GM18951 (cell line): ENCODE measurements around the gene RAF1.

Experiments
- POLR2A ChIP-seq: IDR thresholded peaks from 4 replicates; pipeline ENCODE4 v1.6.1; 2011; ENCODE audit warnings: mild to moderate bottlenecking; ENCODE audit not compliant: insufficient read length, insufficient read depth; ENCODE audit errors: extremely low read depth
- in situ Hi-C: fragments of 300-500 bp; cut with MboI; formaldehyde crosslinking; loops from one replicate; pipeline ENCODE4 v1.12.0; 2022; ENCODE audit warnings: low sequenced_read_pairs, mixed read lengths, inconsistent platforms; ENCODE audit not compliant: unreplicated experiment

Gene RAF1

GRCh38 chr3:12566976-12567375 is 96.9 kb downstream of the RAF1 start:
- in situ Hi-C loops = no loop called here
- no peak for TF ChIP-seq POLR2A

GRCh38 chr3:12562451-12562850 is 101.5 kb downstream of the RAF1 start:
- TF ChIP-seq POLR2A = no peak
- in situ Hi-C loops = no loop called here

GRCh38 chr3:12561397-12561796 is 102.5 kb downstream of the RAF1 start:
- no peak for TF ChIP-seq POLR2A
- in situ Hi-C loops = no loop called here

GRCh38 chr3:12560505-12561190 is 103.3 kb downstream of the RAF1 start:
- in situ Hi-C loops = no loop called here
- no peak for TF ChIP-seq POLR2A

GRCh38 chr3:12559520-12559919 is 104.4 kb downstream of the RAF1 start:
- TF ChIP-seq POLR2A = no peak
- in situ Hi-C loops = no loop called here

GRCh38 chr3:12558706-12559105 is 105.2 kb downstream of the RAF1 start:
- no peak for TF ChIP-seq POLR2A
- in situ Hi-C loops = no loop called here

DNA sequence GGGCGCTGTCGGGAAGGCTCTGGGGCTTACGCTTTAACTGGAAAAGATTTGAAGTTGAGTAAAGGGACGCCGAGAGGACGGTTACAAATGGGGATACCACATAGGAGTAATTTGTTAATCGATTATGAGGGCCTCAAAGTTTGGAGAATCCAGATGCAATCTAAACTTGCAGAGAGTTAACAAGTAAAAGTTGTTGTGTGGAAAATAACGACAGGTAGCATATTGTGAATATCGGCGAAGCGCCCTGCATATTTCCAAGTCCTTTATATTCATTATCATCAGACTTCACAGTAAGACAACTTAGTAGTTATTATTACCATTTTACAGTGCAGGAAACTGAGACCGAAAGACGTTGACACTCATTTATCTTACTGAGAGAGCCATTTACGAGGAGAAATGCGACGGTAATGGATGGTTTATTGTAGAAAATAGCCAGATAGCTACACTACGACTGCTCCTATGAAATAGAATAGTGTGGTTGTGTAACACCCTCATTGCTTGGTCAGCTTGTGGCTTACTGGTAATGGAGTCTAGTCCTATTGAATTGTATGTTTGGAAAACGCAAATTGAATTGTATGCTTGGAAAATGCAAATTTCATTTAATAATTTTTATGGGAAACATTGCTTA is 106.3 kb downstream of the RAF1 start:
- no peak for TF ChIP-seq POLR2A

DNA sequence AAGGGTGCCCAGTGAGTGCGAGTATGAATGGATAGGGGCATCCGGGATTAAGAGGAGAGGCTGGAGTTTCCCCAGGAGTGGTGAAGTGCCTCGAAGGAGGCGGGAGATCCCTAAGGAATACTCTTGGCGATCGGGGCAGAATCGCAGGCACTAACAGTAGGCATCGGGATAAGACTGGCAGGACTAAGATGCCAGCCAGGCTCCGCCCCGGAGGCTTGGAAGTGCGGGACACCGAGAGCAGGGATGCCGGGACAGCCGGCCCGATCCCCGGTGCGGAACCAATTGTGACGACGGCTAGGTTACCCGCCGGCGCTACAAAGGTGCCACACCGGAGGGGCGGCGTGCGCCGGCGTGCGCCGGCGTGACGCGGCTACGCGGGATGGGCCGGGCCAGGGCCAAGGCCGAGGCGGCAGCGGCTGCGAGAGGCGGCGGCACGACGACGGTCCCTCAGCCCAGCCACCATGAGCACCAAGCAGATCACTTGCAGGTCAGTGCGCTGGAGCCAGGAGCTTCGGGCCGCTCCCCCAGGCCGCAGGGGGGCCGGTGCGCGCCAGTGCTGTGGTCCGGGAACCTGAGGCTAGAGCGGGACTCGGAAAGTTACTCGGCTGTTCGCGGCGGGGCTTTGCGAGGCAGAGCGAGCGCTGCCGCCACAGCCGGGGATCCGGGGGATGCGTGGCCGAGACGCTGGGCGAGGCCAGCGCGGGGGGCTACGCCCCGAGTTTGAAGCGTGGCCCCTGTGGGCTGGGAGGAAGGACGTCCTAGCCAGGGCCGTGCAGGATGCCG is 107.0 kb downstream of the RAF1 start, which contains the start of gene MKRN2:
Gene MKRN2 (plus strand): TSS at position 398 of the 783 bp plus-strand sequence. CDS start 64 bp downstream, at position 462.
- in situ Hi-C loops = no loop called here
- TF ChIP-seq POLR2A = peak; percentile 99

More for the DNA sequence above, 106.3 kb downstream of the RAF1 start:
- in situ Hi-C loops = no loop called here

GRCh38 chr3:12556314-12556689 is 107.6 kb downstream of the RAF1 start:
- in situ Hi-C loops = no loop called here
- TF ChIP-seq POLR2A = no peak

DNA sequence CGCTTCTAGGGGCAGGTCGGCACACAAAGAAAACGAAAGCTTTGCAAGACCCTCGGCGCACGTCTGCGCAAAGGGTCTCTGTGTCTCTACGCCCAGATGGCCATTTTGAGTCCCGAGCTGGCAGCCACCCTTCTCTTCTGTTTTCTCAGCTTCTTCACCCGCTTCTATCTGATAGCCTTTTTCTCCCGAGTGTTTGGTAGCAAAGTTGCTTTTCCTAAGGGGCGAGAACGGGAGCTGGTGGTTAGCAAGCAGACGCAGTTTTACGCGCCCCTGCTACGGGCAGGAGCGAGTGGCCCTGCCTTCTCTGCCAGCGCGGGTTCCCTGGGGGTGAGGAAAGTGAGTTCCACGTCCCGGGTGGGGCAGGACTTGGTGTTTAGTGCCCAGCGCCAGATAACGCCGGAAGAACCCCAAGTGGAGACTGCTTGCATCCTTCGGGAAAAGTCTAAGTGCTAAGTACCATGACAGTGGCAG is 110.0 kb downstream of the RAF1 start:
- in situ Hi-C loops = no loop called here

DNA sequence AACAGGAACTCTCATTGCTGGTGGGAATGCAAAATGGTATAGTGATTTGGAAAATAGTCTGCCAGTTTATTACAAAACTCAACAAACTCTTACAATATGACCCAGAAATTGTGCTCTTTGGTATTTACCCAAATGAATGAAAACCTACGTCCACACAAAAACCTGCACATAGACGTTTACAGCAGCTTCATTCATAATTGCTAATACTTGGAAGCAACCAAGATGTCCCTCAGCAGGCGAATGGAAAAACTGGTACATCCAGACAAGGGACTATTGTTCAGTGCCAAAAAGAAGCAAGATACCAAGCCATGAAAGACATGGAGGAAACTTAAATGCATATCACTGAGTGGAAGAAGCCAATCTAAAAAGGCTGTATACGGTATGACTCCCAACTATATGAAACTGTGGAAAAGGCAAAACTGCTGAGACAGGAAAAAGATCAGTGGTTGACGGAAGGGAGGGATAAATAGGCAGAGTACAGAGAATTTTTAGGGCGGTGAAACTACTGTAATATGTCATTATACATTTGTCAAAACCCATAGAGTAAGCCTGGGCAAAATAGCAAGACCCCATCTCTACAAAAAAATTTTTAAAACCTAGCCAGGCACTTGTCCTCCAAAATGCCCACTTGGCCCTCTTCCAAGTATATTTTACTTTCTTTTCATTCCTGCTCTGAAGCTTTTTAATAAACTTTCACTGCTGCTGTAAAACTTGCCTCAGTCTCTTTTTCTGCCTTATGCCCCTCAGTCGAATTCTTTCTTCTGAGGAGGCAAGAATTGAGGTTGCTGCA is 113.8 kb downstream of the RAF1 start:
- in situ Hi-C loops = no loop called here
- no peak for TF ChIP-seq POLR2A

More for the DNA sequence above, 110.0 kb downstream of the RAF1 start:
- no peak for TF ChIP-seq POLR2A

DNA sequence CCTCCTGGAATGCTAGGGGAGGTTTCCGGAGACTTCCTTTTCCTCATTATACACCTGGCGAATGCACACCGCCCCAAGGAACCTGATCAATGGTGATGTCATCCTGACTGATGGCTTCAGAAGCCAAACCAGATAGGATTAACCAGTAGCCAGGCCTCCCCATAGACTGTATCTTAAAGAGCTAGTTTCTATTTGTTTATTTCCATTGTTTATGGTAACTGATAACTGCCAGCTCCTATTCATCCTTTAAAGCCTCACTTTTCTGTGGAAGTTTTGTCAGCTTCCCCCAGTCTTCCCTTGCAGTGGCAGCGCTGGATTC is 118.5 kb downstream of the RAF1 start, which contains the start of gene MKRN2OS:
Gene MKRN2OS (minus strand): TSS at position 27 of the 319 bp plus-strand sequence. CDS start 35 bp downstream, outside the sequence.
- TF ChIP-seq POLR2A = no peak
- in situ Hi-C loops = no loop called here
